ENCODE results near the gene RSAD2. TPM values are rescaled to one million over a fixed set of nuclear protein-coding genes. Genes with fewer than 3 reads are reported as not detected.

Gene RSAD2
- total and polyA plus RNA-seq, 8 donors: 0.45 to 9.2 (median 1.4) TPM; not detected in 2

GRCh38 chr2:6846540-6846939, 31.0 kb upstream of the RSAD2 start:
- 84 to 93% (median 85%) methylated on average over 1 of the region's 1 CpG for WGBS, 5 donors
- H3K27me3 ChIP-seq: no peaks in the 10 kb centered on the region
- H3K27ac ChIP-seq: peak overlapping the region in 1 of 5 donors; percentile 35
- H3K4me3 ChIP-seq: no peak overlapping the region
- peaks cover 22 to 69% (median 48%) of the 10 kb centered on the region in 4 donors for H3K36me3 ChIP-seq
- H3K4me1 ChIP-seq: peaks cover 0 to 5% (median 0%) of the 10 kb centered on the region in 4 donors
- TF ChIP-seq EP300 (IDR thresholded peaks at IDR 0.05): no peak
- no peak for TF ChIP-seq POLR2A (IDR thresholded peaks at IDR 0.05)
- no peak for TF ChIP-seq POLR2AphosphoS5 (IDR thresholded peaks at IDR 0.05)
- TF ChIP-seq, protein P1, sequence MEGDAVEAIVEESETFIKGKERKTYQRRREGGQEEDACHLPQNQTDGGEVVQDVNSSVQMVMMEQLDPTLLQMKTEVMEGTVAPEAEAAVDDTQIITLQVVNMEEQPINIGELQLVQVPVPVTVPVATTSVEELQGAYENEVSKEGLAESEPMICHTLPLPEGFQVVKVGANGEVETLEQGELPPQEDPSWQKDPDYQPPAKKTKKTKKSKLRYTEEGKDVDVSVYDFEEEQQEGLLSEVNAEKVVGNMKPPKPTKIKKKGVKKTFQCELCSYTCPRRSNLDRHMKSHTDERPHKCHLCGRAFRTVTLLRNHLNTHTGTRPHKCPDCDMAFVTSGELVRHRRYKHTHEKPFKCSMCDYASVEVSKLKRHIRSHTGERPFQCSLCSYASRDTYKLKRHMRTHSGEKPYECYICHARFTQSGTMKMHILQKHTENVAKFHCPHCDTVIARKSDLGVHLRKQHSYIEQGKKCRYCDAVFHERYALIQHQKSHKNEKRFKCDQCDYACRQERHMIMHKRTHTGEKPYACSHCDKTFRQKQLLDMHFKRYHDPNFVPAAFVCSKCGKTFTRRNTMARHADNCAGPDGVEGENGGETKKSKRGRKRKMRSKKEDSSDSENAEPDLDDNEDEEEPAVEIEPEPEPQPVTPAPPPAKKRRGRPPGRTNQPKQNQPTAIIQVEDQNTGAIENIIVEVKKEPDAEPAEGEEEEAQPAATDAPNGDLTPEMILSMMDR (IDR thresholded peaks at IDR 0.05): no peak
- H3K9me3 ChIP-seq: peaks cover 33 to 95% (median 82%) of the 10 kb centered on the region in 4 donors
- intact Hi-C loops (cut with DNase I; ENCODE audit: low total_unique reads): no loop called here
- DNase-seq: no peak

GRCh38 chr2:6846967-6847681, 30.5 kb upstream of the RSAD2 start:
- peaks cover 33 to 90% (median 77%) of the 10 kb centered on the region in 4 donors for H3K9me3 ChIP-seq
- H3K4me3 ChIP-seq: no peak overlapping the region
- TF ChIP-seq POLR2A (IDR thresholded peaks at IDR 0.05) (no peak), POLR2AphosphoS5 (IDR thresholded peaks at IDR 0.05) (no peak), EP300 (IDR thresholded peaks at IDR 0.05) (no peak)
- TF ChIP-seq, protein P1 (IDR thresholded peaks at IDR 0.05): no peak
- intact Hi-C loops (cut with DNase I; ENCODE audit: low total_unique reads): no loop called here
- peaks cover 22 to 69% (median 51%) of the 10 kb centered on the region in 4 donors for H3K36me3 ChIP-seq
- peak overlapping the region in 2 of 5 donors; percentile 28 to 35 for H3K27ac ChIP-seq
- no peaks in the 10 kb centered on the region for H3K27me3 ChIP-seq
- no peak for DNase-seq
- 71 to 88% (median 84%) methylated on average over 6 of the region's 6 CpGs for WGBS, 5 donors
- H3K4me1 ChIP-seq: peaks cover 0 to 5% (median 0%) of the 10 kb centered on the region in 4 donors

DNA sequence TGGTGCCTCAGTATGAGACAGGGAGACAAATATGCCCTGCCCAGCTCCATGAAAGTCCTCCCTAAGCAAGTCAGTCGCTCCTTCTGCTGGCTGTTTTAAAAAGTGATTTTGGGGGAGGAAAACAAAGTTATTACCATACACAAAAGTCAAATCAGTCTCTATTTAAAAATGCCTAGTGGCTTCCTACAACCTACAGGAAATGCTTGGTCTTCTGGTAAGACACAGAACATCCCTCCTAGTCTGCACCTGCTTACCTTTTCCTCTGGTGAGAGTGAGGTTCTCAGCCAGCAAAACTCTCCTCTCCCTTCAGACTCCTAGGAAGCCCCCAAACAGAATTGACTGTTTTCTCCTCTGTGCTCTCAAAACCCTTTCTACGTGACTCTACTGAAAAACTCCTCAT, 25.4 kb upstream of the RSAD2 start:
- peaks cover 0 to 39% (median 26%) of the 10 kb centered on the region in 4 donors for H3K9me3 ChIP-seq
- H3K4me3 ChIP-seq: no peak overlapping the region
- peaks cover 22 to 86% (median 61%) of the 10 kb centered on the region in 4 donors for H3K36me3 ChIP-seq
- TF ChIP-seq, protein P1 (IDR thresholded peaks at IDR 0.05): no peak
- TF ChIP-seq EP300 (IDR thresholded peaks at IDR 0.05) (no peak), POLR2A (IDR thresholded peaks at IDR 0.05) (no peak), POLR2AphosphoS5 (IDR thresholded peaks at IDR 0.05) (no peak)
- H3K27ac ChIP-seq: no peak overlapping the region
- no peaks in the 10 kb centered on the region for H3K27me3 ChIP-seq
- intact Hi-C loops (cut with DNase I; ENCODE audit: low total_unique reads): no loop called here
- 93 to 96% (median 94%) methylated on average over 2 of the region's 2 CpGs for WGBS, 5 donors
- DNase-seq: no peak
- H3K4me1 ChIP-seq: peaks cover 0 to 15% (median 0%) of the 10 kb centered on the region in 4 donors

GRCh38 chr2:6854416-6854815, 23.2 kb upstream of the RSAD2 start:
- 71 to 96% (median 90%) methylated on average over 2 of the region's 2 CpGs for WGBS, 5 donors
- intact Hi-C loops (cut with DNase I; ENCODE audit: low total_unique reads): no loop called here
- Histone ChIP-seq H3K27ac (no peak overlapping the region), H3K4me3 (no peak overlapping the region), H3K9me3 (peaks cover 0 to 30% (median 17%) of the 10 kb centered on the region in 4 donors), H3K36me3 (peaks cover 21 to 84% (median 61%) of the 10 kb centered on the region in 4 donors), H3K27me3 (no peaks in the 10 kb centered on the region), H3K4me1 (peaks cover 0 to 10% (median 0%) of the 10 kb centered on the region in 4 donors)
- no peak for DNase-seq
- TF ChIP-seq POLR2AphosphoS5 (IDR thresholded peaks at IDR 0.05) (no peak), EP300 (IDR thresholded peaks at IDR 0.05) (no peak), POLR2A (IDR thresholded peaks at IDR 0.05) (no peak)
- TF ChIP-seq, protein P1 (IDR thresholded peaks at IDR 0.05): no peak
